GM21528 (cell line): ENCODE data around the gene SNX11.

Experiments
- ATAC-seq: cut with Tn5 transposase; IDR thresholded peaks from one replicate; pipeline ENCODE4 v1.9.1; 2021; ENCODE audit warnings: mild to moderate bottlenecking, moderate library complexity; ENCODE audit not compliant: unreplicated experiment, low FRiP score

Gene SNX11

DNA sequence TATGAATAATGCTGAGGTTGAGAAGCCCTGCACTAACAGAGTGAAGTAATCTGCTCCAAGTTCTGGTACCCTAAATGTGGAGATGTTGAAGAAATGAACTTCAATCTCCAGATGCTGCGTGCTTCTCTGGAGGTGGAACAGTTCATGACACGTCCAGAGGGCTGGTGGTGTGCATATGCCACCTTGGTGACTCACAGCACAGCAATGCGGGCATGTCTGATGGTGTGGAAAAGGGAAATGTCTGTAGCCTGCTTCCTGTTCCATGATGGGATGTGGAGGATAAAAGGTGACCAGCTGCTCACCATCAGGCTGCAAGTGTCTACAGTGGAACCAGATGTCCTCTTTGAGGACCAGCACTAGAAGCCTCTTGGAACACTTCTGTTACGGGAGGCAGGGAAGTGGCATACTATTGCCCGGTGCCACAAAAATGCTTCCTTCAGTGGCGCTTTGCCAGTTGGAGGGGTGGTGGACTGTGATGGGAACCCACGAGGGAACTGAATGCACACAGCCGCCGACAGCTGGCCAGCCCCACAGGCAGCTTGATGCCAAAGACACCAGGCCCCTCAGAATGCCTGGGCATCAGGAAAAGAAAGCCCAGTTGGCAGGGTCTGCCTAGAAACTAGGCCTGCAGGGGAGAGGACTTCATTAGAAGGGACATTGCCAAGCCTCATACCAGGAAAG, 19.9 kb downstream of the SNX11 start:
- ATAC-seq, result no peak

DNA sequence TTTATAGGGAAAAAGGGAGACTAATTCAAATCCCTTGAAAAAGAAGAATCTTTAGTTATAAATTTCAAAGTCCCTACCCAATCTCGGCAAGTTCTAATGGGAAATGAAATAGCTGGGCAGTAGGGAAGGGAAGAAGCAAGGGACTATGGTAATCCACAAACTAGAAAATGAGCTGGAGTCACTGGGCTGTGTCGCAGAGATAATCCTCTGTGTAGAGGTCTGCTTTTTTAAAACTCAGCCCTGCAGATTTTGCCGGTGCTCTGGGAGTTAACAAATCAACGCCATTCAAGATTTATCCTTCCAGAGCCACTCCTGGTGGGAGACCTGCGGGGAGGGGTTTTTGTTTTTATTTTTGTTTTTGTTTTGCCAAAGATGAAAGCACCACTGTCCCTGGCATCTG, 20.8 kb downstream of the SNX11 start:
- ATAC-seq, result no peak

DNA sequence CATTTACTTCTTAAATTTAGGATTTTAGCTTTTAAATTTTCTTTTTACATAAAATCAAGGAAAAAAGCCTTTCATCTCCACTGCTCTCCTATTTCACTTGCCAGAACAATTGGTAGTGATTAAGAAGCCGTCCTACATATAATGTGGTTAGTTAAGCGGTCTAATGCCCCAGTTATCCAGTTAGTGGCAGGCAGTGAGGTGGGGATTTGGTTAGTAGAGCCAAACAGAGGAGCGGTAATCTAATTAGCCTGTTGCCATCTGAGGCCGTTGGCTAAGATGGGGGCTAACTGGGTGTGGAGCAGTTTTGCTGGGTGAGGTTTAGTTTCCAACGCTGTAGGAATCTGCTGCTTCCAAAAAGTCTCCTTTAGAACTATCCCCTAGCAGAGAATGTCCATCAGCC, 22.4 kb downstream of the SNX11 start:
- no peak for ATAC-seq

DNA sequence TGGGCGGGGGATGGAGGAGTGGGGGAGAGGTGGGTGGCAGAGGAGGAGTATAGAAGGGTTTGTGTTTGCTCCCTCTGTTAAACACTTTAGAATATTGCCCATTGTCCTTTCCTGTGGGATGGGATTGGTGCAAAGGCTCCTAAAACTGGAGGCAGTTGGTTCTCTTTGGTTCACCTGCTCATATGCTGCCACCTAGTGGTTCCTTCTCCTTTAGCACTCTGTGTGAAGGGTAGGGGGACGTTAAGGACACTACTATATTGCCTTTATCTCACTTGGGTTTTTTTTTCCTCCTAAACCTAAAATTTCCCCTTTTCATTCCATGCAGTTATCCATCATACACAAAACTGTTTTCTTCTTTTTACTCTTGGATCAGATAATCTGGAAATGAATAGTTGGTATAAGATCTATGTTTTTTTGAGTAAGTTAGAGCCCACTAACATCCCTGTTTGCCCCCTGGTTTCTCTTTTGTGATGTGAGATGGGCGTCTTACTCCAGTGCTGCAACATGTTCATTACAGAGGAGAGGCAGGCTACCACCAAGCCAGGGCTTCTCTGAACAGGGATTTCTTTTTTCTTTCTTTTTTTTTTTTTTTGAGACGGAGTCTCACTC, 23.8 kb downstream of the SNX11 start:
- ATAC-seq, result no peak

DNA sequence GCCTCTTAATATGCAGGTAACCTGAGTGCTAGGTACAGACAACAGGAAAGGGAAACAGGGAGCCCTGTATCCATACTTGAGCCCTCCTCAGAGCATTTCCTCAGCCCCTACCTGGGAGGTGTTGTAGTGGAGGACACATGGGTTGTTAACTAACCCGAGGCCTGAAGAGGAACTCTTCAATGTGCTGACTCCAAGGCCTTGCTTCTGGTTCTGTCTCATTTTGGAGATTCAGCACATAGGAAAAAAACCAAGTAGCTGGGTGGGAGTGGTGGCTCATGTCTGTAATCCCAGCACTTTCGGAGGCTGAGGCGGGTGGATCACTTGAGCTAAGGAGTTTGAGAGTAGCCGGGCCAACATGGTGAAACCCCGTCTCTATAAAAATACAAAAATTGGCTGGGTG, 24.8 kb downstream of the SNX11 start:
- ATAC-seq, result no peak

DNA sequence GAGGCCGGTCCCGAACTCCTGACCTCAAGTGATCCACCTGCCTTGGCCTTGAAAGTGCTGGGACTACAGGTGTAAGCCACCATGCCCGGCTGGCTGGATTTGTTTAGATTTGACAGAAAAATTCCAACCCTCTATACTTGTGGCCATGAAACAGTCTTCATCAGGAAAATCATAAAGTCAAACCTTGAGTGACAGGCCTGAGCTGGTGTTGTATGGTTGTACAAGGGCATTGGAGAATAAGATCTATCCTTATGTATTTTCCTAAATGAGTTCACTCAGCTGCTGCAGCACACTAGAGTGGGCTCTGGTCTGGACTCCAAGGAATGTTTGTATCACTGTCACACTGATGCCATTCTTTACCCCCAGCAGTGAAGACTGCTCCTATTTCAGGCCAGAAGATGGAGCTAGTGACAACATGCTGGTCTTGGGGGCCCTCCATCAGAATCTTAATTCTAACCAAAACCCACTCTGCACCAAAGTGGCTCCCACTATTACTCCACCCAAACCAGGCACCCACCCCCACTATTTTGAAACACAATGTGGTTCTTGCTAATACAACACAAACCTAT, 27.4 kb downstream of the SNX11 start:
- ATAC-seq, result no peak

DNA sequence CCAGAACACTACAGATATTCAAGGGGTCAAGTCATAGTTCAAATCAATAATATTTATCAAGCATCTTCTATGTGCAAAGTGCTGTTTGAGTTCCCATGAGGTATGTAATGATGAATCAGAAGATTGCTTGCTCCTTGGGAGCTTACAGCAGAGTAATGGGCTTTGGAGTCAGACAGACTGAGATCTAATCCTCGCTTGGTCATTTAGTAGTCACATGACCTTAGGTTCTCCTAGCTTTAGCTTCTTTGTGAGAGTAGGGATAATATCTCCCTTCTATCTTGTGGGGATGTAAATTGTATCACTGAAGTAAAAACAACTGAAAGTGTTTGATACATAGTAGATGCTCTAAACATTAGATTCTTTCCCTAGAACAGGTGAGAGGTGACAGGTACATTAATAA, 30.1 kb downstream of the SNX11 start:
- ATAC-seq, result no peak

DNA sequence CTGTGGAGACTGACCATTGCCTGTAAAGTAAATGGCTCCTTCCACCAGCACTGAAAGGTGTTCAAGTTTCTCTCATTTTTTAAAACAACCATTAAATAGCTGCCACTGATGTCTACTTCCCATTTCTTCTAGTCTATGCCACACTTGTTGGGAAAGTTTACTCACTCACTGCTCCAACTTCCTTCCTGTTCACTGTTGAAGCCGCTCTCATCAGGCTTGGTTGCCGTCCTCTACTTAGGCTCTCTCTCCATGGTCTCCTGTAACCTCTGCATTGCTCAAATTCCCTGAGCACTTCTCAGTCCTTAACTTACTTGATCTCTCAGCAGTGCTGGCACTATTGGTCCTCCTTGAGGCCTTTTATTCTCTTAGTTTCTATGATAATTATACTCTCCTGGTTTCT, 32.4 kb downstream of the SNX11 start:
- ATAC-seq, result no peak

DNA sequence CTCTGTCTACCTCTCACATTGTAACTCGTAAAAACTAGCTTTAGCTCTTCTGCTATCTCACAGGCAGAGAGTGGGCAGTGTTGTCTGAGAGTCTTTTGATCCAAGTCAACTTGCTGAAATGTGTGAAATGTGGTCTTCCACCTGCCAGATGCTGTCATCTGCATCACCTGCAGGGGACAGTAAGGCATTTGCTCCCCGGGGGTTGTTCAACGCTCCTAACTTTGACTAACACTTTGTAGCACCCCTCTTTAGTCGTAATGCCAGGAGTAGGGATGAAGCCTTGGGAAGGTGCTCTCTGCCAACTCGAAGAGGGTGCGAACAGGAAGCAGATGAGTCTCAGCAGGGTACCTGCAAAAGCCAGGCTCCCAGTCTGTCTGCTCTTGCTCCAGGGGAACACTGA, 36.1 kb downstream of the SNX11 start:
- no peak for ATAC-seq

DNA sequence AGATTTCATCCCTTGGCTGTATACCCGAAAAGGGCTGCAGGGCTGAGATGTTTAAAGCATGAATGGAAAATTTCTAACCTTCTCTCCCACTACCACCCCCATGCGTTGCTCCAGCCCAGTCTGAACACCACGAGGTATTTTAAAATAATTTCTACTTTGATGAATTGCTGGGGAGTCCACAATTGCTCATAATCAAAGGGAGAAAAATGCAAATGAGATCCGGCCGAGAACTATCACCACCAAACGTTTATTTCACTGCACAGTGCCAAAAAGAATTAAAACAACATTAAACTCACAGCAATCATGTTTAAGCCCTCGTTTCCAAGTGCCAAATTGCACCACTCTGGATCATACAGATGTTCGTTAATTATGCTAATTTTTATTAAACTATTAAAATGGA, 36.7 kb downstream of the SNX11 start:
- no peak for ATAC-seq

DNA sequence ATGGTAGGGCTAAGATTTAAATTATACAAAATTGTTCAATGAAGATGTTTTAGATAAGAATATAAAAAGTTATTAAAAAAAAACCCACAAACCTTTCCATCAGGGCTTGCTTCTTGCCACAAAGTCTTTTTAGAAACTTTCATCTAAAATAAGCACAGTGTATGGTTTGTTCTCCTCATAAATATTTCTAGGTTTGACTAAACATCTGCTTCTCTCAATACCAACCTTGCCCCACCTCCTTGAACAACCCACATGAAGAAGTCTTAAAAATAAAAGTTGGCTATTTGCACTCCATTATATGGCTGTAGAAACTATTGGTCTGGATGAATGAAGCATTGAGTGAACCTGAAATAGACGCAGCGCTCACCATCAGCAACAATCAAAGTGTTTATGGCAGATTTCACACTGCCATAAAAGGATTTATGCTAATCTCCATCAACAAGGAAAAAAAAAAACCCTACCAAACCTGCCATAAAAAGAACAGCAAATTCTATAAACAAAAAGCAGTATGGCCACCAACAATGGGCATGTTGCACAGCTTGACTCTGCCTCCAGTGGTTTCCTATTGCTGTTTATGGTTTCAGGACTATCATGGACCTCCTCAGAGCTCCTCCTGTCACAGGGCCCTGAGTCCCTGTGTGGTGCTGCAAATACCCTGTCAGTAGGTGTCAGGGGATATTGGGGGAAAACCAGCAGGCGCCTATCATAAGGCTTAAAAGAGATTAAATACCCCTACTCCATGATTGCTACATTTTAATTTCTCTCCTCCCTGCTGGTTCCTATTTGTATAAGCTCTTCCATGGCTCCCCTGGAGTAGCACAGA, 37.6 kb downstream of the SNX11 start:
- ATAC-seq, result no peak

DNA sequence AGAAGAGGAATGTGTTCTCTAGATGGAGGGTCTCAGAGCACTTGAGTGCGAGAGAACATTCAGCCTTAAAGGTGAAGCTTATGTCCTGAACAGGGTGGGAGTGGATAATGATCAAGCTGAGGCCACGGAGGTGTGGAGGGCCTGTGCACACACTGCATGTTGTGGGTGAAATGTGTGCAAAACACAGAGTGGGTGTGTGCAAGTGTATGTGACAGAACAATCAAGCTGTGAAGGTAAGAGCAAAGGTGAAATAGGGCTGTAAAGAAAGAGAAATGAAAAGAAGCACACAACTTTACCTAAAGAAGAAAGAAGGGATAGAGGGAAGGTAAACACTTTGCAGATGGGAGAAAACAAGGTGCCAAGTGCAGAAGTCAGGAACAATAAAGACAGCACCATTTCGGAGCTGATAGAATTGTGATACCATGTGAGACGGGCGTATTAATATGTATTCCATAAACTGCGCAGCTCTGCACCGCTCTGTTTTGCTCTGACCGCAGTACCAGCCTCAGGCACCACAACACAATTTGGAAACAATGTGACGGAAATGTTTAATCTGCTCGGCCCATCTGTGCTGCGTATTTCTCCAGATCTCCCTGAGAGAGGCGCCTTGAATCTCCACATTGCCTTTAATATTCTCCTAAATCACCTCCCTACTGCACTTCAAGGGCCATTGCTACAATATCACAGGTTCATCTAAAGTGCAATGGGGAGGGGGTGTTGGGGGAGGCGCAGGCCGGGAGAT, 40.6 kb downstream of the SNX11 start:
- no peak for ATAC-seq

DNA sequence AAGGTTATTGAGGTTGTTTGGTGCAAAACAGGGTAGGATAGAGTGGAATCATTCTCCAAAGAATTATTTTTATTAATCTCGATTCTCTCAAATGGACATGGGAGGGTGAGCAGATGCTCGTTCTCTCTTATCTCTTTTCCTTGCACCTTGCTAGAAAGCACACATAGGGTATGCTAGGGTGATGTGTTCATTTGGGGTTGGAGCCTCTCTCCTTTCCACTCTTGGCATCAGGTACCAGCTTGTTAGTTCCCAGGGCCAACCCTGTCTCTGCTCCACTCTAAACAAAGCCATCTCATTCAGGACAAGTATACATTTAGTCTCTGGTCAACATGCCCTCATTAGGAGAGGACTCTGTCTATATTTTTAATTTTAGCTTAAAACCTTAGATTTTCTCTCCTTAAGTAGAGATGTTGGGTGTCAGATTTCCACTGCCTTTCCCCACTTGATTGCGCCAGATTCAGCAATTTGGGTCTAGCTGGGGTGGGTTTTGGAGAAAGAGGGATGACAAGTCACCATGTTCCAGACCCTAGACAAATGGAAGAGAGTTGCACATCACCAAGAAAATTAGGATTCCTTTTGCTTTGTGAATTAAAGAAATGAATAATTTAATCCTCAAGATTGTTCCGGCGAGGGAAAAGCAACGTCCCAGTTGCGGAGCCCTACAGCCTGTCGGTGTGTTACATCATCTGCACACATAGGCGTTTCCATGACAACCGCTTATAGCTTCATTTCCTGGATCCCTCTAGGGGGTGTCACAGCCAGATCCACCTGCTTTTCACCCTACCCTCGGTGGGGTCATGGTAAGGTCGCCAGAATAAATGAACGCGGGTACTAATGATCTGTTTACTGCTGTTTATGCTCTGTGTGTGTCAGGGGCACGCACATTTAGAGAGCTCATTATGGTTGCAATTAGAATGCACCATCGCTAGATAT, 41.6 kb downstream of the SNX11 start:
- ATAC-seq, result no peak

DNA sequence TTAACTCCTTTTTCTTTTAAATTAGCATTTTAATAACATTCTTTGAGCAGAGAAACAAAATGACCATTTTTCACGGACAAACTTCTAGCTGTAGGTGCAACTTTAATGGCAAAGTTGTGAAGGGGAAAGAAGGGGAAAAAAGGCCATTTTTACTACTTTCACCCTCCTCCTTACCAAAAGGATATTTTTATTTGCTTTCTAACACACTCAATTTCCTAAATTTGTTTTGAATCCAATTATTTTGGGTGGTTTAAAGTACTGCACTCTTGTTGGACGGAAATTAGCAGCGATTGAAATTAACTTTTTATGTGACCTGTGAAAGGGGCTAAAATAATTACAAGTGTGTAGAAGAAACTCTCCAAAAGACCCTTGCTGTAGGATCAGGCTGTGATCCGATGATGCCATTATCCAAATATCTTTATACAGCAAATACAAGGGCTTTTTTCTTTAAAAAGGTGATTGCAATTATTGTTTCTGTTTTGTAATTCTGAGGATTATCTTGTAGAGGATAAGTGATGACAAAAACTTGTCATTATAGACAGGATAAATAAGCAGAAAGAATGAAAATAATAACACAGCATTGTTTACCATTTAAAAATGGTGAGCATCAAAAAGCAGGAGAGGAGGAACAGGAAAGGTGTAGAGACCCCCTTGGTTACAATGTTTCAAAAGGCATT, 42.4 kb downstream of the SNX11 start:
- no peak for ATAC-seq

DNA sequence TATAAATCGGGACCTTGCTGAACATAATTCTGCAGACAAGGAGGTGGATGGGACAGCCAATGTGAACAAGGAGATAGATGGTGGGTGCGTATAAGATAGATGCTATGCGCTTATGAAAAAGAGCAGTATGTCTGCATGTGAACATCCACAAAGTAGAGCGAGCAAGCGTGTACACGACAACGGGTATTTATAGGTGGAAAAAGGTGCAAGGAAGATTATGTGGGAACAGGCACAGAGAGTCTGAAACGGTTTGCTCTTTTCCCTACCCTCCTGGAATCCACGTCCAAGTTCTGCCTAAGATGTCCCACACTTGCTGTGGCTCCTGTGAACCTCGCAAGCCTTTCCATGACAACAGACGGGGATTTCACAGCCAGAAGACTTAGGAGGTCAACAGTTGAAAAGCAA, 43.0 kb downstream of the SNX11 start:
- no peak for ATAC-seq

DNA sequence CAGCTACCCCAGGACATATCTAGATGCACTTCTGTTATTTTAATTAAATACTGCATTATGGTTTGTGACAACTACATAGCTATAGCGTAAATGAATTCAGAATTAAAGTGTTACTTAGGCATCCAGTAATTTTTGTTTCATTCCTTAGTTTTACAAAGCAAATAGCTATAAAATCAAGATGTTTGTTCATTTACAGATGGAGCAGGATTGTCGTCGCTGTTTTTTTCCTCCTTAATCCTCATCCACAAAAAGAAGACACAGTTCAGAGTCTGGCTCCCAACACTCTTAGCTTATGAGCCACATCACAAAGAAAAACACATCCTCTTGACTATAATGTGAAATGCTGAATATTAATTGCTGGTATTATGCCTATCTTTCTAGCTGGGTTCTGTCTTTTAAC, 43.7 kb downstream of the SNX11 start:
- no peak for ATAC-seq

DNA sequence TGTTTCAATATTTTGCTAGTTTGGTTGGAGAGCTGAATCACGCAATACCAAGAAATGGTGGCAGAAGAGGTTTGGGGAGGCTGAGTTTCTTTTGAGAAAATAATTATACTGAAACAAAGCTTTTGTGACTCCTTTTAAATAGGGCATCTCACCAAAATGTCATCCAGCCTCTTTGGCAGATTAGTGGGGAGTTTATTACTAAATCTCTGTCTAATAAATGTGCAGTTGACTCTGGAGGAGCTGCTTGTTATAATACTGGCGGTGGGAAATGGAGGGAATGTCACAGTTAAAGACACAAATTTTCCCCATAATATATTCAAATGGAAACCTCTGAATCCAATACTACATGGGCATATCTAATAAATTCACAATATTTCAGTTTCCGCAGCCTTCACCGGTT, 44.7 kb downstream of the SNX11 start:
- ATAC-seq, result no peak

DNA sequence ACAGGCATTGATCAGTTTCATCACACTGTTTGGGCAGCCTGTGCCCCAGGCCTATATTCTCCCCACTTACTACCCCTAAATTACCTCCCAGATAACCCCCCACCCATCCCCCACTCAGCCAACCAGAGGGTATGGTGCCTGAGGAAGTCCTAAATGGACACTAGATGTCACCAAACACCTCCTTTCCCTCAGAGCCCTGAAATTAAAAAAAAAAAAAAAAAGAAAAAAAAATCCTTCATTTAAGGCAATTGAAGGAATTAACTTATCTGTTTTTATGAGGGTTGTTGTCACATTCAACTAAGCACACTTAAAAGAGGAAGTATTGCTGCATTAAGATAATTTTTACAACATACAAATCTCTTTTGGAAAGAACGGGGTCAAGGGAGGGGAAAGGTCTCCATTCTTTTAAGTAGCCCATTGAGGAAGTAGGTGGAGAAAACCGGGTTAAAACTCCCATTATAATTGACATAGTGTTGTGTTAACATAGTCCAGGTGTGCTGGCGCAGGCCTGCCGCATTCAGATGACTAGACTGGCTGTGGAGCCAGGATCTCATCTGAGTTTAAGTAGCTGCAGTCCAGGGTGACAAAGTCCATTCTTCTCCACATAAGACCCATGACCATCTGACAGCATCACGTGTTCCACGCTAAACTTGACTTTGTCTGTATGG, 46.3 kb downstream of the SNX11 start:
- no peak for ATAC-seq
